ENCODE results near the gene CLCN2.

Gene CLCN2

DNA sequence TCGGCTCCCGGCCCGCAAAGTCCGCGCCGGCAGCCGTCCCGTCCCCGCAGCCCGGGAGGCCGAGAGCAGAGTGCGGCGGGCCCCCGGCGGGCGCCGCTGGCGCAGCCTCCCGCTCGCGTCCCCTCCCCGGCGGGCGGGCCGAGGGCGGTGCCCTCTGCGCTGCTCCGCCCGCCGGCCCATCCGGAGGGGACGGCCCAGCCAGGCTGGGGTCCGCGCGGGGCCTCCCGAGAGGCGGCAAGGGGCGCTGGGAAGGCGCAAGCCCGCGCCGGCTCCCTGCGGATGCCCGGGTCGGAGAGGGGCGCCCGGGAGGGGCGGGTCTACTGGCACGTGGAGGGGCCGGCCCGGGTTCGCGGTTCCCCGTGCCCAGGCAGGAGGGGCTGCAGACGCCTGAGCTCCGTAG is at the start of gene CLCN2, which contains the start of gene POLR2H:
Gene CLCN2 (minus strand): TSS at position 74 of the 400 bp plus-strand sequence. CDS start 126 bp downstream, outside the sequence.
Gene POLR2H (plus strand): TSS at position 179 of the 400 bp plus-strand sequence. CDS start 1,783 bp downstream, outside the sequence.
- Histone ChIP-seq H3K4me3 (ENCODE audit: low read depth, low read length, poor library complexity, severe bottlenecking) (peak within 1 kb of the TSS; percentile 84), H3K9ac (ENCODE audit: low read length) (peak within 1 kb of the TSS; percentile 70), H4K20me1 (ENCODE audit: insufficient read depth, low read length) (no peaks in the 10 kb centered on the region), H3K36me3 (ENCODE audit: insufficient read depth, low read length) (peaks cover 16% of the 10 kb centered on the region), H3K4me2 (ENCODE audit: low read length) (peak within 1 kb of the TSS; percentile 83), H2AFZ (ENCODE audit: low read length) (no peak within 1 kb of the TSS), H3F3A (ENCODE audit: insufficient read depth, low read length) (no peaks in the 10 kb centered on the region), H3K4me1 (ENCODE audit: insufficient read depth, low read length, severe bottlenecking) (peaks cover 19% of the 10 kb centered on the region), H3K9me3 (ENCODE audit: low read length) (no peaks in the 10 kb centered on the region), H3K9me2 (ENCODE audit: low read depth, low read length) (no peaks in the 10 kb centered on the region), H3K79me2 (ENCODE audit: insufficient read depth, low read length) (no peaks in the 10 kb centered on the region), H3K27me3 (ENCODE audit: insufficient read depth, low read length) (peaks cover 5% of the 10 kb centered on the region; the same call in 1 of the 2 replicates), H3K27ac (ENCODE audit: low read depth, low read length, poor library complexity, severe bottlenecking) (peak within 1 kb of the TSS; percentile 17)
- TF ChIP-seq EZH2 (IDR thresholded peaks at IDR 0.05; ENCODE audit: borderline replicate concordance, low read length) = no peak
- no peak for TF ChIP-seq CTCF (IDR thresholded peaks at IDR 0.05; ENCODE audit: low read length)

GRCh38 chr3:184409946-184410500 is 48.6 kb upstream of the CLCN2 start:
- no peaks in the 10 kb centered on the region for H3K4me1 ChIP-seq (ENCODE audit: insufficient read depth, low read length, severe bottlenecking)
- H3K36me3 ChIP-seq (ENCODE audit: insufficient read depth, low read length) = no peaks in the 10 kb centered on the region
- no peak overlapping the region for H3K4me2 ChIP-seq (ENCODE audit: low read length)
- no peak overlapping the region for H3K4me3 ChIP-seq (ENCODE audit: low read depth, low read length, poor library complexity, severe bottlenecking)
- H3K27ac ChIP-seq (ENCODE audit: low read depth, low read length, poor library complexity, severe bottlenecking) = no peak overlapping the region
- H2AFZ ChIP-seq (ENCODE audit: low read length) = no peak overlapping the region
- no peaks in the 10 kb centered on the region for H3F3A ChIP-seq (ENCODE audit: insufficient read depth, low read length)
- H3K27me3 ChIP-seq (ENCODE audit: insufficient read depth, low read length) = peaks cover 9% of the 10 kb centered on the region
- H3K9me3 ChIP-seq (ENCODE audit: low read length) = no peaks in the 10 kb centered on the region
- no peak overlapping the region for H3K9ac ChIP-seq (ENCODE audit: low read length)
- no peaks in the 10 kb centered on the region for H3K79me2 ChIP-seq (ENCODE audit: insufficient read depth, low read length)
- no peak for TF ChIP-seq CTCF (IDR thresholded peaks at IDR 0.05; ENCODE audit: low read length)
- no peak for TF ChIP-seq EZH2 (IDR thresholded peaks at IDR 0.05; ENCODE audit: borderline replicate concordance, low read length)
- no peaks in the 10 kb centered on the region for H4K20me1 ChIP-seq (ENCODE audit: insufficient read depth, low read length)
- no peaks in the 10 kb centered on the region for H3K9me2 ChIP-seq (ENCODE audit: low read depth, low read length)

GRCh38 chr3:184409331-184409926 is 48.0 kb upstream of the CLCN2 start:
- Histone ChIP-seq H4K20me1 (ENCODE audit: insufficient read depth, low read length) (no peaks in the 10 kb centered on the region), H3K9ac (ENCODE audit: low read length) (no peak overlapping the region), H3F3A (ENCODE audit: insufficient read depth, low read length) (no peaks in the 10 kb centered on the region), H3K4me2 (ENCODE audit: low read length) (no peak overlapping the region), H3K79me2 (ENCODE audit: insufficient read depth, low read length) (no peaks in the 10 kb centered on the region), H2AFZ (ENCODE audit: low read length) (no peak overlapping the region), H3K9me3 (ENCODE audit: low read length) (no peaks in the 10 kb centered on the region), H3K27ac (ENCODE audit: low read depth, low read length, poor library complexity, severe bottlenecking) (no peak overlapping the region), H3K36me3 (ENCODE audit: insufficient read depth, low read length) (no peaks in the 10 kb centered on the region), H3K4me3 (ENCODE audit: low read depth, low read length, poor library complexity, severe bottlenecking) (no peak overlapping the region), H3K9me2 (ENCODE audit: low read depth, low read length) (no peaks in the 10 kb centered on the region), H3K4me1 (ENCODE audit: insufficient read depth, low read length, severe bottlenecking) (no peaks in the 10 kb centered on the region), H3K27me3 (ENCODE audit: insufficient read depth, low read length) (peaks cover 9% of the 10 kb centered on the region)
- no peak for TF ChIP-seq CTCF (IDR thresholded peaks at IDR 0.05; ENCODE audit: low read length)
- TF ChIP-seq EZH2 (IDR thresholded peaks at IDR 0.05; ENCODE audit: borderline replicate concordance, low read length) = no peak

All from OCI-LY1 (cell line).